ENCODE data around the gene TNK2.
"Not testable (repeated sequence)": the region's sequence is repeated elsewhere in the genome, so short reads cannot be mapped to it uniquely, and the experiment has no call there.

Gene TNK2

DNA sequence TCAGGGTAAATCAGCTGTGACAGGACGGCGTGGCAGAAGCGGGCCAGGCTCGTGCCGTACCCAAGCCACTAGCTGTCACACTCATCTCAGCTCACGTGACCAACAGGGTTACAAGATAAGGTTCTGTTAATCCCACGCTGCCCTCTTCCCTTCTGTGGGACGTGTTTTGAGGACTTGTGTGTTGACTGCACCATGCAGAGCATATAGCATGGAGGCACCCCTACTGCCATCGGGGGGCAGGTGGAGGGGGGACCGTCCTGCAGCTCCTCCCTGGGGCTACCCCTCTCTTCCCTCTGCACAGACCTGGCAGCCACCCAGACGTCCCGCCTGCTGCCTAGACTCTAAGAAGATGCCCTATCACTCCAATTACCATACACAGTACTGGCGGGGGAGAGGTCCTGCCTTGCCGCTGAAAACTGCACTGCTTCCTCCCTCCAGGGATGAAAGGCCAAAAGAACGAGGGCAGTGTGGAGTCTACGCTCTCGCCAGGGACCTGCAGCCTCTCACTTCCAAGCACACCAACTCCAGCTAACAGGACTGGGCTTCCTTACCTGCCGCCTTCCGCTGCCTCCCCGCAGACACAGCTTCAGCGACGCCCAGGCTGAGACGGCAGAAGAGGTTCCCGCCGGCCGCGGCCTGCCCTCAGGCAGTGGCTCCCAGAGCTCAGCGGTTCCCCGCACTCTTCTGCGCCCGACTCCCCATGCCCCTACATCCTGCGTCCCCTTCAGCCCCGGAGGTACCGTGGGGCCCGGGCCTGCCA is at the start of gene TNK2:
TSS of gene TNK2 (minus strand) at position 618 of the 760 bp plus-strand sequence. CDS start 19,963 bp downstream, outside the sequence.
- peak; percentile 39 for DNase-seq

DNA sequence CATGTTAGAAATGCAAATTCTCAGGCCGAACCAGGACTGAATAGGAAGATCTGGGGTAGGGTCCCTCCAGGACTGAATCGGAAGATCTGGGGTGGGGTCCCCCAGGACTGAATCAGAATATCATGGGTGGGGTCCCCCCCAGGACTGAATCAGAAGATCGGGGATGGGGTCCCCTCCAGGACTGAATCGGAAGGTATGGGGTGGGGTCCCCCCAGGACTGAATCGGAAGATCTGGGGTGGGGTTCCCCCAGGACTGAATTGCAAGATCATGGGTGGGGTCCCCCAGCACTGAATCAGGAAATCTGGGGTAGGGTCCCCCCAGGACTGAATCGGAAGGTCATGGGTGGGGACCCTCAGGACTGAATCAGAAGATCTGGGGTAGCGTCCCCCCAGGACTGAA is 48.2 kb upstream of the TNK2 start:
- no peak for DNase-seq

GRCh38 chr3:195955416-195955841 is 47.1 kb upstream of the TNK2 start:
- DNase-seq: not testable (repeated sequence)

DNA sequence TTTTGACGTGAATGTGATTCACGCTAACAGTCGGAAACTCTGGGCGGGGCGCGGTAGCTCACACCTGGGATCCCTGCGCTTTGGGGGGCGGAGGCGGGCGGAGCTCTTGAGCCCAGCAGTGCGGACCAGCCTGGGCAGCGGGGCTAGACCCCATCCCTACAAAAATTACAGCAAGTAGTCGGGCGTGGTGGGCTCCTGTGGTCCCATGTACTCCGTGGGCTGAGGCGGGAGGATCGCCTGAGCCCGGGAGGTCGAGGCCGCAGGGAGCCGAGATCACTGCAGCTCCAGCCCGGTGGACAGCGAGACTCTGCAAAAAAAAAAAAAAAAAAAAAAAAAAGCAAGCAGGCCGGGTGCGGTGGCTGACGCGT is 46.4 kb upstream of the TNK2 start:
- not testable (repeated sequence) for DNase-seq

- DNase-seq: peak; percentile 76
Observed at GRCh38 chr3:195954052-195954751, 45.9 kb upstream of the TNK2 start.

DNA sequence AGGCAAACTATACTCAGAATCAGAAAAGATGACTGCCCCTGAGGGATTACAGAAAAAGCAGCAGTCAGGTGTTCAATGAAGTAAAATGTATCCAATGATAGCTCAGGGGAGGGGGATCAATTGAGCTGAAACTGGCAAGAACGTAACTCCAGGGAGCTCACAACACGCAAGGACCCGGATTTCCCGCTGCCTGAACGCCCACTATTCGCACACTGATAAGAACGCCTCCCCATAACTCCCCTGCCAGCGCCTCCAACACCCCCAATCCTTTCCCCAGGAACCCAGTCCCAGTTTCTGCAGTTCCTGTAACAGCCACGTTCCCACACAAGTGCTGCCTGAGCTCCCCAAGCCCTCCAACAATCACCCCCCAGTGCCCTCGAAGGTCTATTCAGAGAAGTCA is 44.2 kb upstream of the TNK2 start:
- not testable (repeated sequence) for DNase-seq

DNA sequence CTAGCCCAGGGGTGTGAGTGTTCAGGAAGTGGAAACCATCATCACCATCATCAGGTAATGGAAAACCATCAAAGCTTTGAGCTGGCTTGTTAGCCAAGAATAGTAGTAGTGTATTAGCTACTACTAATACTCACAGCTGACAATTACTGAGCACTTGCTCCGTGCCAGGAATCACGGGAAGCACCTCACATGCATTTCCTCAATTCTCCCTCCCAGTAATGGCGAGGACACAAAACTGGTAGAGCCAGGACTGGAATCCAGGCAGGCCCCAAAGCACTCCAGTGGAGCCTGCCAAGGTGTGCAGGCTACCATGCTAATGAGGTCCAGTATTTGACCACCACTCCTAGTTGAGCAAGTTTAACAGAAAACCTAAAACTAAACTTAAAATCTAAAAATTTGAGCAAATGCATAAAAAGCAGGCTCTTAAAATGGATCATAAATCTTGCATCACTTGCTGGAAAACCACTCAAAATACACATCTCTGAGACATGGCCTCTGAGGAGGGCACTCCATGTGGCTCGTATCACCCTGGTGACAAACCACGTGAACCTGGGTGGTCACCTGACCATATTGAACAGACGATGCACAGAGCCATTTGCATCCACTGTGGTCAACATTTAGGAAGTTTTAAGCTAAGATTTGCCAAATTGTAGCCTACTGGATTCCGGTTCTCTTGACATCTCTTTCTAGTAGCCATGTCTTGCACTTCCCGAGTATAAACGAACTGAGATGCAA is 43.3 kb upstream of the TNK2 start:
- not testable (repeated sequence) for DNase-seq

DNA sequence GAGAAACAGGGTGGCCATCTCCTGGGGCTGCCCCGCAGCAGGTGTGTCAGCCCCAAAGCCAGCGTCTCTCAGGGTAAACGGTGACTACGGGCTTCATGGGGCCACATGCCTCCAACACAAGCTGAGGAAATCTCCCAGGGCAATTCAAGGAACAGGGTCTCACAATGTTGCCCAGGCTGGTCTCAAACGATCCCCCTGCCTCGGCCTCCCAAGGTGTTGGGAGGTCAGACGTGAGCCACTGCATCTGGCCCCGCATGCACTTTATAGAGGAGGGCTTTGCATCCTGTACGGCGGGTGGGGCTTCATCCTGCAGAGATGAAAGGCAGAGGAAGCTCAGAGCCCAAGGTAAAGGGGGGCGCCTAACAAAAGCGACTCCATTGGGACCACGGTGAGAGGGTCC is 42.4 kb upstream of the TNK2 start:
- DNase-seq: not testable (repeated sequence)

DNA sequence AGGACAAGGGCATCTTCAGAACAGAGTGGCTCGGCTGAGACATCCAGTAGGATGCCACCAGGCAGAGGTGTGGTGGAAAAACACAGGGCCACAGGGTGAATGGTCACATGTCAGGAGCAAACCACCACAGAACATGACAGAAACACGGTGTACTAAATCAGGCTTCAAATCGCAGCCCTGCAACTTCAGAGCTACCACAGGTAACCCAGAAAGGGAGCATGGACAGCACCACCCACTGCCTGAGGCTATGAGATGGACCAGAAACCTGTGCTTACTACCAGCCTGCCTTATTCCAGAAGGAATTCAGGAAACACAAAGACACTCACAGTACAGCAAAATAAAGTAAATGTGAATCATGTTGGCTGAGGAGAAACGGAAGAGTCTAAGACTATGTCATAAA is 41.8 kb upstream of the TNK2 start:
- not testable (repeated sequence) for DNase-seq

GRCh38 chr3:195946910-195947699 is 38.8 kb upstream of the TNK2 start:
- DNase-seq: not testable (repeated sequence)

- DNase-seq: not testable (repeated sequence)
Observed at GRCh38 chr3:195941265-195941815, 33.0 kb upstream of the TNK2 start.

- not testable (repeated sequence) for DNase-seq
Observed at GRCh38 chr3:195940806-195941205, 32.5 kb upstream of the TNK2 start.

DNA sequence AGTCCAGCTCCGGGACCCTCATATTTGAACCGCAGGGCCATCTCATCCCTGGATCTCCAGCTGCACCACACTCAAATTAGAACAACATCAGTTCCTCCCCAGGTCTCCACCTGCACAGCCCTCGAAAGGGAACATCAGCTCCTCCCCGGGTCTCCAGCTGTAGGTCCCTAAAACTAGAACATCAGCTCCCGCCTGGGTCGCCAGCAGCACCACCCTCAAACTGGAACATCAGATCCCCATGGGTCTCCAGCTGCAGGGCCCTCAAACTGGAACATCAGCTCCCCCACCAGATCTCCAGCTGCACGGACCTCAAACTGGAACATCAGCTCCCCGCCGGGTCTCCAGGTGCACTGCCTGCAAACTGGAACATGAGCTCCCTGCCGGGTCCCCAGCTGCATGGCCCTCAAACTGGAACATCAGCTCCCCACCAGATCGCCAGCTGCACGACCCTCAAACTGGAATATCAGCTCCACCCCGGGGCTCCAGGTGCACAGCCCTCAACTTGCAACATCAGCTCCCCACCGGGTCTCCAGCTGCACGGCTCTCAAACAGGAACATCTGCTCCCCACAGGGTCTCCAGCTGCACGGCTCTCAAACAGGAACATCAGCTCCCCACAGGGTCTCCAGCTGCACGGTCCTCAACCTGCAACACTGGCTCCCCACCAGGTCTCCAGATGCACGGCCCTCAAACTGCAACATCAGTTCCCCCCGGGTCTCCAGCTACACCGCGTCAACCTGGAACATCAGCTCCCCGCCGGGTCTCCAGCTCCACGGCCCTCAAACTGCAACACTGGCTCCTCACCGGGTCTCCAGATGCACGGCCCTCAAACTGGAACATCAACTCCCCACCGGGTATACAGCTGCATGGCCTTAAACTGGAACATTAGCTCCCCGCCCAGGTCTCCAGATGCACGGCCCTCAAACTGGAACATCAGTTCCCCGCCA is 31.4 kb upstream of the TNK2 start:
- not testable (repeated sequence) for DNase-seq

- not testable (repeated sequence) for DNase-seq
Observed at GRCh38 chr3:195933044-195933430, 24.7 kb upstream of the TNK2 start.

- no peak for DNase-seq
Observed at GRCh38 chr3:195932418-195933043, 24.2 kb upstream of the TNK2 start.

GRCh38 chr3:195931582-195932273 is 23.4 kb upstream of the TNK2 start:
- DNase-seq: no peak

GRCh38 chr3:195929452-195929851 is 21.1 kb upstream of the TNK2 start:
- DNase-seq: no peak

- no peak for DNase-seq
Observed at GRCh38 chr3:195921334-195921791, 13.0 kb upstream of the TNK2 start.

DNA sequence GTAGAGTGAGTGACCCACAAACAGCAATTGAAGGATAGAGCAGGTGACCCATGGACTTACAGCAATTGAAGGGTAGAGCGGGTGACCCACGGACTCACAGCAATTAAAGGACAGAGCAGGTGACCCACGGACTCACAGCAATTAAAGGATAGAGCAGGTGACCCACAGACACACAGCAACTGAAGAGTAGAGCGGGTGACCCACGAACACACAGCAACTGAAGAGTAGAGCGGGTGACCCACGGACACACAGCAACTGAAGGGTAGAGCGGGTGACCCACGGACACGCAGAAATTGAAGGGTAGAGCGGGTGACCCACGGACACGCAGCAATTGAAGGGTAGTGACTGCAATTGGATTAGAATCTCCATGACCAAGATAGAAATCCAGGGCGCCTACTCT is 9.8 kb upstream of the TNK2 start:
- DNase-seq: no peak

GRCh38 chr3:195916991-195917390 is 8.6 kb upstream of the TNK2 start:
- DNase-seq: no peak

Data from EL (cell line).